Prostate gland (tissue), 2 donors: ENCODE results near the gene TMEM62.

ENCODE experiments used
- POLR2A ChIP-seq: fragments of 450-650 bp; IDR thresholded peaks from one replicate; pipeline ENCODE4 v1.6.1; 2016; ENCODE audit warnings: antibody characterized with exemption, mild to moderate bottlenecking
- POLR2AphosphoS5 ChIP-seq: sonication (generic); formaldehyde crosslinking; IDR thresholded peaks from one replicate; pipeline ENCODE4 v1.6.1; 2017; ENCODE audit warnings: antibody characterized with exemption
- TF ChIP-seq, protein P1 (sequence below), 4 experiments: fragments of 200-600 bp in 2 of 4; fragments of 450-650 bp in 2 of 4; sonication (generic) in 2 of 4; IDR thresholded peaks; 1 replicate in 3 of 4; 2 replicates in 1 of 4; pipeline ENCODE4 v1.5.1; 2016 to 2019; ENCODE audit warnings: antibody characterized with exemption in 4 of 4, mild to moderate bottlenecking in 2 of 4, moderate library complexity in 2 of 4

DNA sequence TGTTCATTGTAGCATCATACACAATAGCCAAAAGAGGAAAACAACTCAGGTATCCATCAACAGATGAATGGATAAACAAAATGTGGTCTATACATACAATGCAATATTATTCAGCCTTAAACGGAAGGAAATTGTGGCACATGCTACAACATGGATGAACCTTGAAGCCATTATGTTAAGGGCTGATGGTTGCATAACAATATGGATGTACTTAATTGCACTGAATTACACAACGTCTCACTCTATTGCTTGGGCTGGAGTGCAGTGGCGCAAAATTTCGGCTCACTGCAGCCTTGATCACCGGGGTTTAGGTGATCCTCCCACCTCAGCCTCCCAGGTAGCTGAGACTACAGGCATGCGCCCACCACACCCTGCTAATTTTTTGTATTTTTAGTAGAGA lies 7.0 kb upstream of the TMEM62 start:
- TF ChIP-seq, protein P1, sequence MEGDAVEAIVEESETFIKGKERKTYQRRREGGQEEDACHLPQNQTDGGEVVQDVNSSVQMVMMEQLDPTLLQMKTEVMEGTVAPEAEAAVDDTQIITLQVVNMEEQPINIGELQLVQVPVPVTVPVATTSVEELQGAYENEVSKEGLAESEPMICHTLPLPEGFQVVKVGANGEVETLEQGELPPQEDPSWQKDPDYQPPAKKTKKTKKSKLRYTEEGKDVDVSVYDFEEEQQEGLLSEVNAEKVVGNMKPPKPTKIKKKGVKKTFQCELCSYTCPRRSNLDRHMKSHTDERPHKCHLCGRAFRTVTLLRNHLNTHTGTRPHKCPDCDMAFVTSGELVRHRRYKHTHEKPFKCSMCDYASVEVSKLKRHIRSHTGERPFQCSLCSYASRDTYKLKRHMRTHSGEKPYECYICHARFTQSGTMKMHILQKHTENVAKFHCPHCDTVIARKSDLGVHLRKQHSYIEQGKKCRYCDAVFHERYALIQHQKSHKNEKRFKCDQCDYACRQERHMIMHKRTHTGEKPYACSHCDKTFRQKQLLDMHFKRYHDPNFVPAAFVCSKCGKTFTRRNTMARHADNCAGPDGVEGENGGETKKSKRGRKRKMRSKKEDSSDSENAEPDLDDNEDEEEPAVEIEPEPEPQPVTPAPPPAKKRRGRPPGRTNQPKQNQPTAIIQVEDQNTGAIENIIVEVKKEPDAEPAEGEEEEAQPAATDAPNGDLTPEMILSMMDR (IDR thresholded peaks at IDR 0.05): no peak
- TF ChIP-seq POLR2A (no peak), POLR2AphosphoS5 (no peak)
